GM18907 (cell line): Measurements from ENCODE around the gene ZSWIM4.
A peak's percentile ranks its signal among the peaks of the same experiment; 100 is the strongest.
"Not testable (repeated sequence)": the region's sequence is repeated elsewhere in the genome, so short reads cannot be mapped to it uniquely, and the experiment has no call there.

Source experiments
- ATAC-seq: cut with Tn5 transposase; IDR thresholded peaks from one replicate; pipeline ENCODE4 v1.9.1; 2021; ENCODE audit warnings: mild to moderate bottlenecking, moderate library complexity; ENCODE audit not compliant: unreplicated experiment

Gene ZSWIM4

GRCh38 chr19:13848340-13848677 is 53.1 kb downstream of the ZSWIM4 start:
- ATAC-seq = no peak

GRCh38 chr19:13848798-13849676 is 53.8 kb downstream of the ZSWIM4 start:
- no peak for ATAC-seq

- ATAC-seq = no peak
Measured at GRCh38 chr19:13849991-13850909, 55.0 kb downstream of the ZSWIM4 start.

- ATAC-seq = no peak
Measured at GRCh38 chr19:13850910-13851733, 55.9 kb downstream of the ZSWIM4 start.

GRCh38 chr19:13851734-13852114 is 56.5 kb downstream of the ZSWIM4 start:
- not testable (repeated sequence) for ATAC-seq

GRCh38 chr19:13852171-13852707 is 57.0 kb downstream of the ZSWIM4 start:
- ATAC-seq = not testable (repeated sequence)

- ATAC-seq = no peak
Measured at GRCh38 chr19:13856497-13856896, 61.3 kb downstream of the ZSWIM4 start.

- ATAC-seq = no peak
Measured at GRCh38 chr19:13859361-13859880, 64.2 kb downstream of the ZSWIM4 start.

GRCh38 chr19:13860679-13861391 is 65.6 kb downstream of the ZSWIM4 start:
- no peak for ATAC-seq

GRCh38 chr19:13861392-13861713 is 66.1 kb downstream of the ZSWIM4 start:
- peak; percentile 32 for ATAC-seq

GRCh38 chr19:13861714-13862531 is 66.7 kb downstream of the ZSWIM4 start:
- ATAC-seq = peak; percentile 72

- ATAC-seq = no peak
Measured at GRCh38 chr19:13864046-13864666, 68.9 kb downstream of the ZSWIM4 start.

GRCh38 chr19:13864667-13865570 is 69.7 kb downstream of the ZSWIM4 start:
- no peak for ATAC-seq

- no peak for ATAC-seq
Measured at GRCh38 chr19:13865571-13866462, 70.6 kb downstream of the ZSWIM4 start.

- no peak for ATAC-seq
Measured at GRCh38 chr19:13866463-13867046, 71.3 kb downstream of the ZSWIM4 start.

- no peak for ATAC-seq
Measured at GRCh38 chr19:13868663-13869062, 73.4 kb downstream of the ZSWIM4 start.
